HG02678 (cell line): ENCODE results near the gene STING1.
"Not testable (repeated sequence)": the region's sequence is repeated elsewhere in the genome, so short reads cannot be mapped to it uniquely, and the experiment has no call there.

Experiments
- ATAC-seq: cut with Tn5 transposase; IDR thresholded peaks from one replicate; pipeline ENCODE4 v1.9.1; 2021; ENCODE audit warnings: mild to moderate bottlenecking, moderate library complexity; ENCODE audit not compliant: unreplicated experiment

The STING1 gene

DNA sequence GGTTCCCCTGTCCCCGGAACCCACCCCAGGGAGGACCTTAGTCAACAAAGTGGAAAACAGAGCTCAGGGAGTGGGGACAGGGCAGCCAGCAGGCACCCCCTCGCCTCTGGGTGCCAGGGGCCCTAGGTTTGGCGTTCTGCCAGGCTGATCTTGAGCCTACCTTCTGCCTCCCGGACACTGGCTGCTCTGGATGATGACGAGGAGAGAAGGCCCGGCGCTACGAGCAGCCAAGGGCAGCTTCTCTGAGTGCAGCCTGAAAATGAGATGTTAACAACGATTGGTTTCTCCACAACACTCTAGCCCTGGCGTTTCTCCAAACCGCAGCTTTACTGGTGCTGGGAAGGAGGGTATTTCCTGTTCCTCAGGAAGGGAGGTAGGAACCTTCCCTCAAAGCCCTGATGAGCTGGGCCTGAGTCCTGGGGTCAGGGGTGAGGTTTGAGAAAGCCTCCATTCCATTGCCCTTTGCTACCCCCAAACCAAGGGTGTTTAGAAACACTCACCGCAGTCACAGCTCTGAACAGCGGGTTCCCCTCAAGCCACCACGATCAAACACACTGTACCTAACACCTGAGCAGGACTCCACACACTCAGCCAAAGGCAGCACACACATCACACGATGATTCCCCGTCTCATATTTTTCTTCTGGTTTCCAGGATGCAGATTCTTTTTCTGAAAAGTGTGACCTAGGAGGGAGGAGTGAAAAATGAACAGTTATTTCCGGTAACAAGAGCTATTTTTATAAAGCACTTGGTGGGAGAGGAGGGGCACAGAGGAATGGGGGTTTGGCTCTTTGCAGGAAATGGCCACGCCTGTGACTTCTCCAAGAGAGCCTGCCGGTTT, at the start of gene STING1:
Gene STING1, minus strand, starts transcription at position 709 of the 840 bp plus-strand sequence. CDS start 1,054 bp downstream, outside the sequence.
- ATAC-seq: peak; percentile 71

DNA sequence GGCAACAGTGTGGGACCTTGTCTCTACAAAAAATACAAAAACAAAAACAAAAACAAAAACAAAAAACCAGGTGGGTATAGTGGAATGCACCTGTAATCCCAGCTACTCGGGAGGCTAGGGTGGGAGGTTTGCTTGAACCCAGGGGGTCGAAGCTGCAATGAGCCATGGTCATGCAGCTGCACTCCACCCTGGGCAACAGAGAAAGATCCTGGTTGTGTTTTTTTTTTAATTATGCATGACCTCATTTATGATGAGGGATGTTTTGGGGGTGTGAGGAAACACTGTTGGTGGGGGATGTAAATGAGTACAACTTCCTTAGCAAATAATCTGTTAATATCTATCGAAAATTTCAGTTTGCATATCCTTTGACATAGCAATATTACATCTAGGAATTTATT, 49.2 kb upstream of the STING1 start:
- ATAC-seq: no peak

DNA sequence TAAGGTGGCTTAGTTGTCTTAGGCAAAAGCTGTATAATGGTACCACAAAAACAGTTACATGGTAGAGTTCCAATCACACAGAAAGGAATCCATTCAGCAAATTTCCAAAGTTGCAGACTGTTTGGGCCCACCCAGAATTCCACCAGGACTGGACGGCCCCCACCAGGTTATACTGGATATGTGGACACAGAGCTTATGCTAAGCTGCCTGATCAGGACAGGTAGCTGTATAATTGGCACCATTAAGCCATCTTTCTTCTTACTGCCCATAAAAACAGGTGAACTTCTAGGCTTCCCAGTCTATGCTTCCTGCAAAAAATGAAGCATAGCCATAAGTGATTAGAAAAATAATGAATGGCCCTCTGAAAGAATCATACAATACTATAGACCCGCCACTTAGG, 47.5 kb upstream of the STING1 start:
- not testable (repeated sequence) for ATAC-seq

DNA sequence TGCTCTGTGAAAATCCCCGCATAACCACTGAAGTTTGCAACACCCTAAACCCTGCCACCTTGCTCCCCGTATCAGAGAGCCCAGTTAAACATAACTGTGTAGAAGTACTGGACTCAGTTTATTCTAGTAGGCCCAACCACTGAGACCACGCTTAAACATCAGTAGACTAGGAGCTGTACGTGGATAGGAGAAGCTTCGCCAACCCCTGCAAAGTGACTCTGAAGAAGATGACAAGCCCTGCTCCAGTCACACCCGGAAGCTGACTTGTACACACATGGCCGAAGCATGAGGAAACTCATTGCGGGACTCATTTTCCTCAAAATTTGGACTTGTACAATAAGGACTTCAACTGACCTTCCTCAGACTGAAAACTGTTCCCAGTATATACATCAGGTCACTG, 46.1 kb upstream of the STING1 start:
- not testable (repeated sequence) for ATAC-seq

DNA sequence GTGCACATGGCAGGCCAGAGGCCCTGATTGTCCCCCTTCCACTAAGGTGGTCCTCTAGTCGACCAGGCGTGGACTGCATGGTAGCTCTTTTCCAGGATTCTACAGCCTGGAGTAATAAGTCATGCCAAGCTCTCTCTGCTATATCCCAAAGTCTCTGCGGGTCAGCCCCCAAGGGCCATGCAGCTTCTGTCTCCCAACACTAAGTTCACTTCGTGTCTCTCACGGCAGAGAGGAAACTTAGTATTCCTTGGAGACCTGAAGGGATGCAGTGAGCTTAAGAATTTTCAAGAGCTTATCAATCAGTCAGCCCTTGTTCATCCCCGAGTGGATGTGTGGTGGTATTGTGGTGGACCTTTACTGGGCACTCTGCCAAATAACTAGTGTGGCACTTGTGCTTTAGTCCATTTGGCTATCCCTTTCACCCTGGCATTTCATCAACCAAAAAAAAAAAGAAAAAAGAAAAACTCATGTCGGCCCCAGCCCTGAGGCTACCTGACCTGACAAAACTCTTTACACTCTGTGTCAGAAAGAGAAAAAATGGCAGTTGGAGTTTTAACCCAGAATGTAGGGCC, 45.4 kb upstream of the STING1 start:
- not testable (repeated sequence) for ATAC-seq

DNA sequence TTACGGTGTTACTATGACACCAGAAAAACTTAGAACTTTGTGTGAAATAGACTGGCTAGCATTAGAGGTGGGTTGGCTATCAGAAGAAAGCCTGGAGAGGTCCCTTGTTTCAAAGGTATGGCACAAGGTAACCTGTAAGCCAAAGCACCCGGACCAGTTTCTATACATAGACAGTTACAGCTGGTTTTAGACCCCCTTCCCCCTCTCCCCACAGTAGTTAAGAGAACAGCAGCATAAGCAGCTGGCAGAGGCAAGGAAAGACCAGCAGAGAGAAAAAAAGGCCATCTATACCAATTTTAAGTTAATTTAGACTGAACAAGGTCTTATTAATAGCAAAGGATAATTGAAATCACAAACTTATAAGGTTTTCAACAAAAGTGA, 44.5 kb upstream of the STING1 start:
- ATAC-seq: not testable (repeated sequence)

DNA sequence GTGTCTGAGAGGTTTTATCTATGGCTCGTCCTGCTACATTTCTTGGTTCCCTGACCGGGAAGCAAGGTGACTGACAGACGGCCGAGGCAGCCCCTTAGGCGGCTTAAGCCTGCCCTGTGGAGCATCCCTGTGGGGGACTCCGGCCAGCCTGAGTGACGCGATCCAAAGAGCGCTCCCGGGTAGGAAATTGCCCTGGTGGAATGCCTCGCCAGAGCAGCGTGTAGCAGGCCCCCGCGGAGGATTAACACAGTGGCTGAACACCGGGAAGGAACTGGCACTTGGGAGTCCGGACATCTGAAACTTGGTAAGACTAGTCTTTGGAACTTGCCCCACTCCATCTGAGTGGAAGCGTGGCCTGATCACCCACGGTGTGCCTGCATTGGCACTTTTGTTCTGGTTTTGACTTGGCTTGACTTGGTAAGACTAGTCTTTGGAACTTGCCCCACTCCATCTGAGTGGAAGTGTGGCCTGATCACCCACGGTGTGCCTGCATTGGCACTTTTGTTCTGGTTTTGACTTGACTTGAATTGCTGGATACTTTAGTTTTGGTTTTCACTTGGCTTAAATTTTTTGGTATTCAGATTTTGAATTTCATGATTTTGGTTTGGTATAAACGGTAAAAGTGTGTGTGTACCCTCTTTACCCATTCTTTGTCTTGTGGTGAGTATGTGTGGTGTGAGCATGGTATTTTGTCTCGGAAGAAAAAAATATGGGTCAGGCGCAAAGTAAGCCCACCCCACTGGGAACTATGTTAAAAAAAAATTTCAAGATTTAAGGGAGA, 43.9 kb upstream of the STING1 start:
- ATAC-seq: not testable (repeated sequence)

DNA sequence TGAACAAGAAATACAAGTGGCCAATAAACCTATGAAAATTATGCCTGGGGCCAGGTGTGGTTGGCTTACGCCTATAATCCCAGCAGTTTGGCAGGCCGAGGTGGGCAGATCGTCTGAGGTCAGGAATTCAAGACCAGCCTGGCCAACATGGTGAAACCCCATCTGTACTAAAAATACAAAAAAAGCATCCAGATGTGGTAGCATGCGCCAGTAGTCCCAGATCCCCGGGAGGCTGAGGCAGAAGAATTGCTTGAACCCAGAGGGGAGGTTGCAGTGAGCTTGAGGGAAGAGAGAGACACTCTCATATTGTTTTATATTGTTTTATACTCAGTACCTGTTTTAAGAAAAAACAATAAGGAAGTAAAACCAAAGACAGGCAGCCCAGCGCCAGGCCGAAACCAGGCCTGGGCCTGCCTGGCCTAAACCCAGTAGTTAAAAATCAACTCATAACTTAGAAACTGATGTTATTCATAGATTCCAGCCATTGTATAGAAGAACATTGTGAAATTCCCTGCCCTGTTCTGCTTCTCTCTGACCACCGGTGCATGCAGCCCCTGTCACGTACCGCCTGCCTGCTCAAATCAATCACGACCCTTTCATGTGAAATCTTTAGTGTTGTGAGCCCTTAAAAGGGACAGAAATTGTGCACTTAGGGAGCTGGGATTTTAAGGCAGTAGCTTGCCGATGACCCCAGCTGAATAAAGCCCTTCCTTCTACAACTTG, 43.2 kb upstream of the STING1 start:
- not testable (repeated sequence) for ATAC-seq

DNA sequence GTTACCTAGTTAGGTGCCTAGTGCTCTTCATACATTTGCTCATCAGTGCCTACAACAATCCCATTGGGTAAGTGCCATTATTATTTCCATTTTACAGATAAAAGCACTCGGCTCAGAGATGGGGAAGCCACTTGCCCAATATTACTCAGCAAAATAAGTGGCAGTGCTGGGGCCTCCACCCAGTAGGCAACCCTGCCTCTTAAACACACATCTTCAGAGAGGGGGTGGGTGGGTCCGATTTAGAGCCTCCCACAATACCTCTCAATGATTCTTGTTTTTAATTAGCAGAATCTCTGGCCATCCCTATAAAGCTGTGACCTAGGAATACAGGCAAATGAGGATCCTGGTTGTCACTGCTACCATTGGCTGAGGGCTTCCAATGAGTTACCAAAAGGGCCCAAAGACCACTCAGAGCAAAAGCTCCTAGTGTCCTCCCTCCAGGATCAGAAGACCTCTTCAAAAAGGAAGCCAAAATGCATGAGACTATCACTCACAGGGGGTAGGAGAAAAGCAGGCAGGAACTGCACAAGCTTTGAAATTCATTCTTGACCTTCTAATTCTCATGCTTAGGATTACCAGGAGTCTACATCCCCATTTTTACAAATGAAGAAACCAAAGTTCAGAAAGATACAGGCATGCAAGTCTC, 42.5 kb upstream of the STING1 start:
- no peak for ATAC-seq

DNA sequence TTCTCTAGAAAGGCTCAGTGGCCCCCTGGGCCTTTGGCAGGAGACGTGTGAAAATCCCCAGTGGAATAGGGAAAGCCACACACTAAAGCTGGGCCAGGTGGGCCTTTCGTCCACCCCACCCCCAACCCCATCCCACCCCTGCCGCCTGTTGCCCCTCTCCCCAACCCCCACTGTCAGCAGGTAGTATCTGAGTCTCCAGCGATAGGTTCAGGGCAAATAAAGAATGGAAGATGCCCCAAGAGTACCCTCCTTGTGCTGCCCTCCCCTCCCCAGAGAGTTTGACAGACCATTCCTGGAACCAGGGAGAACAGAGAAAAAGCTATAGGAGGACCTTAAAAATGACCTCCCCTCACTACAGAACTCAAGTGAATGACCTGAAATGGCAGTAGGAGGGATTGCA, 41.9 kb upstream of the STING1 start:
- ATAC-seq: no peak

DNA sequence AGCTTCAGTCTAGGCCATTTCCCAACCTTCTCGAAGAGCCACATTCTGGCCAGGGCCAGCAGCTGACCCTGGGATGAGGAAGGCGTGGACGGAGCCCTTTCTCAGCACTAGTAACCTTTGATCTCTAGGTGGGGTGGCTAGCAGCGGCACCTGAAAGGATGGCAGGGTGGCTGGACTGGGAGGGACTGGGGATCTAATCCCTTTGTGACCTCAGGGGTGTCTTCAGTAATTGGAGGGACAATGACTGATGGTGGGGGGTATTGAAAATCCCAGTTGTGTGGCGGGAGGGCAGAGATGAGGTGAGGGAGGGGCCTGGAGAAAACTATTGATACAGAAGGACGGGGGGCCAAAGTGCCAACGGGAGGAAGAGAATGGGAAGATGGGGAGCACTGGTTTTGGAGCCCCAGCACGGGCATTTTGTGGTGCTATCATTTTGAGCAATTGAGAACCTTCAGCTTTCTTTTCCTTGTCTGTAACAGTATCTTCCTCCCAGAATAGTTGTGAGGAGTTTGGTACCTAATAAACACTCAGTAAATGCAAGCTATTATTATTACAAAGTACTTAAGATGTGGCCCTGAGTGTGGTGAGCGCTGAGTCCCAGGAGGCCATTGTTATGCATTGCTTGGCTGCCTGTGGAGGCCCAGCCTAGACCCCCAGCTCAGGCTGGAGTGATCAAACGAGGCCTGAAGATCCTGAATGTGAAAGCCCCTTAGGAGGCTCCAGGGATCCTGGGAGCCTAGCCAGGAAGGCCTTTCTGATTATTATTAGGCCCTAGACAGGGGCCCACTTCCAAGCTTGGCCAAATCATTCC, 41.3 kb upstream of the STING1 start:
- no peak for ATAC-seq

DNA sequence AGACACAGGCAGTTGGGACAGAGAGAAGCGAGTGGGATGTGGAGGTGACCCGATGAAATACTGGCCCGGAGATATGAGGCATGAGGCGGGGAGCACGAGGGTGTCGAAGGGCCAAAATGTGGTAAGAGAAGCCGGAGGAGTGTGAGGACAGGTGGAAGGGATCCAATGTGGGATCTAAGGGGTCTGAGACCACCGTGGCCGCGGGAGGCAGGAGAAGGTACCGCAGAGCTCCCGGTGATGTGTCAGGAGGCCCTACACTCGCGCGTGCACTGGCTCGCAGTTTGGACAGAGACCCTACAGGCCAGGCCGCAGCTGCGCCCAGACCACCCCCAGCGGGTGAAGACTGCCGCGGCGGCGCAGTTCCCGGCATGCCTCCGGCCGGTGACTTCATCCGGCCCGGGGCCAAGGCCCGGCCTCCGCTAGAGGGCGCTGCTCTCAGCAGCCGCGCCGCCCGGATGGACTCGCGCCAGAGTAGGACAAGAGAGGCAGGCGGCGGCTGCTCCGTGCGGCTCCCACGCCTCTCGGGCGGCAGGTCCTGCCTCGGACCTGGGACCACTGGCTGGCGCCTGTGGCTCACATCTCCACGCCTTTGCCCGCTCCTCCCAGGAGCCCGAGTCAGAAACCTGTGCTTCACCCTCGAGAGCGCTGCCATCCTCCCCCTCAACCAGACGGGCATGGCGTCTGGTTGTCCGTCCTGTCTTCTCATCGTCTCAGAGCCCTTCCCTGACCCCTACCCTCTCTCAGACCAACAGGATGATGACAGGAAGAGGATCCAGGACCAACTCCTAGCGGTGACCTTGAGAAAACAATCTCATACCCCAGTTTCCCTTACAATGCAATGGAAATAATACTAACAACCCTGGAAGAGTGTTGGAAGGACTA, 35.4 kb upstream of the STING1 start:
- peak; percentile 89 for ATAC-seq

DNA sequence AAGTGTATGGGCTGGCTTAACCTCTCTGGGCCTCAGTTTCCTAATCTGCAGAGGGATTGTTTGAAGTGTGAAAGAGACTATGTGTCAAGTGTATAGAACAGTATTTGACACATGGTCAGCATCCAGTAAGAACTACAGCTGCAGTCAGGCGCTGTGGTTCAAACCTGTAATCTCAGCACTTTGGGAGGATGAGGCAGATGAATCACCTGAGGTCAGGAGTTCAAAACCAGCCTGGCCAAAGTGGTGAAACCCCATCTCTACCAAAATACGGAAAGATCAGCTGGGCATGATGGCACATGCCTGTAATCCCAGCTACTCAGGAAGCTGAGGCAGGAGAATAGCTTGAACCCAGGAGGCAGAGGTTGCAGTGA, 31.9 kb upstream of the STING1 start:
- ATAC-seq: no peak

DNA sequence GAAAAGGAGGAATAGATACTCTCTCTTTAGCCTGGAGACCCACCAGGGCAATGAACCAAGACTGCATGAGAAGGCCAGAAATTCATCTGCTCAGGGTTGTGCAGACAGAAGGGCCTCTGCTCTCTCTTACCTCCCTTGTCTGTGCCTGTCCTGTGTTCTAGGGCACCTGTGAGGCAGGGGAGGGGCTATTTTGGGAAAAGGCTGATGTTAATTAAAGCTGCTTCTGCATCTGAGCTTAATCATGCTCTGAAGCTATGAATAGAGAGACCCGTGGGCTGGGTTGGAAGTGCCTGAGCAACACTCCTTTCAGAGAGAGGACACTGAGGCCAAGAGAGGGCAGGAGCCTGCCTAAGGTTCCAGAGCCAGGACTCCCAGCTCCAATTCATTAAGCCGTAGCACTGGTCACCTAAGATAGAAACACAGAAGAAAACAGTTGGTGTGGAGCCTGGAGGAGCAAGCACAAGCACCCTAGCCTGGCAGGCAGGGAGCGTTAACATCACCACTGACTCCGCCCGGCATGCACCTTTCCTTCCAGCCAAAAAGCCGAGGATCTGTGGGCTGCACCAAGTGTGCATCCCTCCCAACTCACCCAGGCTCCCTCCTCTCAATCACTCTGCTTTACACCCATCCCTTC, 31.4 kb upstream of the STING1 start:
- no peak for ATAC-seq

DNA sequence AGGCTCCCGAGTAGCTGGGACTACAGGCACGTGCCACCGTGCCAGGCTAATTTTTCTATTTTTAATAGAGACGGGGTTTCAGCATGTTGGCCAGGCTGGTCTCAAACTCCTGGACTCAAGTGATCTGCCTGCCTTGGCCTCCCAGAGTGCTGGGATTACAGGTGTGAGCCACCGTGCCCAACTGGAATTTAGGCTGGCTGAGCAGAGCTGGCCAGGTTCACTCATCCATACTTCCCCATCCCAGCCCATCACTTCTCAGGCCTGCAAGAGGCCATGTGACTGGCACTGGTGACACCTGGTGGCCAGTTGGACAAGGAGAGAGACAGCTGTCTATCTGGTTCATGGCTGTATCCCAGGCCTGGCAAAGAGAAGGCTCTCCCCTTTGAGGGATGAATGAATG, 30.9 kb upstream of the STING1 start:
- peak; percentile 39 for ATAC-seq

DNA sequence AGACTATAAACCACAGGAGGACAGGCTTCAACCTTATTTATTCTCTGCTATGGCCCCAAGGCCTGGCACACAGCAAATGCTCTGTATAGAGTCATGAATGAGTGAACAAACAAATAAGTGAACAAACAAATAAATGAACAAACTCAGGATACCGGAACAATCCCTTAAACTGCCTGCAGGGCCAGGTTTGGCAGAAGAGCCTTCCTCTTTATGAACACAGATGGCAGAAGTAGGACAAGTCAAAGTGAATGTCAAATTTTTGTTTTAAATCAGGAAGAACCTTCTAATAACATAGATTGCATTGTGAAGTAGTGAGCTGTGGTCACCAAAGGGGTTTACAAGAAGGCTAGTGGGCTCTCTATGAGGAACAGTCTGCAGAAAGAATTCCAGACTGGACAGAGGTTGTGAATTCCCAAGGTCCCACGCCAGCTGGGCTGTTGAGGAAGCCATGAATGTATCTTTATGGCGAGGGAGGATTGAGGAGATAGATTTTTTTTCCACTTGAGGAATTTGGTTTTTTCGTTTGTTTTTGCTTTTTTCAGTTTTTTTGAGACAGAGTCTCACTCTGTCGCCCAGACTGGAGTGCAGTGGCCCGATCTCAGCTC, 30.3 kb upstream of the STING1 start:
- ATAC-seq: no peak

DNA sequence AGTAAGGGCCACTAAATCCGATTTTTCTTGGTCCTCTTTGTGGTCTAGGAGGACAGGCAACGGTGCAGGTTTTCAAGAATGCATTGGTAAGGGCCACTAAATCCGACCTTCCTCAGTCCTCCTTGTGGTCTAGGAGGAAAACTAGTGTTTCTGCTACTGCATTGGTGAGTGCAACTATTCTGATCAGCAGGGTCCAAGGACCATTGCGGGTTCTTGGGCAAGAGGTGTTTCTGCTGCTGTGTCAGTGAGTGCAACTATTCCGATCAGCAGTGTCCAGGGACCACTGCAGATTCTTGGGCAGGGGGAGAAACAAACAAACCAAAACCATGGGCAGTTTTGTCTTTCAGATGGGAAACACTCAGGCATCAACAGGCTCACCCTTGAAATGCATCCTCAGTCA, 22.2 kb upstream of the STING1 start:
- ATAC-seq: not testable (repeated sequence)

DNA sequence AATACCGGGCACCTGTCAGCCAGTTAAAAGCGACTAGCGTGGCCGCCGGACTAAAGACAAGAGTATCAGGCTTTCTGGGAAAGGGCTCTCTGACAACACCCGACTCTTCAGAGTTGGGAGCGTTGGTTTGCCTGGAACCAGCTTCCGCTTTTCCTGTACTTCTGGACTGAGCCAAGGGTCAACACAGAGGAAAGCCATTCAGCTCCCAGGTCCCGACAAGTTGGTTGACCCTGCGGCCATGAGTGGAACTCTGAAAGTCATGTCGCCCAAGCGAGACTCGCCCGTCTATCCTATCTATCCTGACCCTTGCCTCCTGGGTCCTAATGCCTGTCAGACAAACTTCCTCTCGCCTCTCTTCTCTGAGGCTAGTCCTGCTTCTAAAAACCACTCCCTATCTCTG, 21.3 kb upstream of the STING1 start:
- not testable (repeated sequence) for ATAC-seq
